ENCODE data around the gene LRRC43. TPM values are rescaled to one million over a fixed set of nuclear protein-coding genes. Genes with fewer than 3 reads are reported as not detected.

Gene LRRC43
- total RNA-seq, 4 donors from 2014 or later = 0.64 TPM; not detected in 3

DNA sequence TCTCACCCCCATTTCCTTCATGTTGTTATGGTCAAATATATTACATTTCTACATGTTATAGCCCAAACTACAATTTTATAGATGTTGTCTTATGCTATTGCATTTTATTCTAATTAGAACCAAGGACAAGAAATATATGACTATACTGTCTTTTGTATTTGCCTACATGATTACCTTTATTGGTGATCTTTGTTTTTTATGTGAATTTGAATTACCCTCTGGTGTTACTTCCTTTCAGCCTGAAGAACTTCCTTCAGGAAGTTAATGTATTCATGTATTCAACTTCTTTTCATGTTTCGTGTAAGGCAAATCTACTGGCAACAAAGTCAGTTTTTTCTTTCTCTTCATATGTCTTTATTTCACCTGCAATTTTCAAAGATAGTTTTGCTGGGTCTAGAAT, 11.9 kb downstream of the LRRC43 start:
- no peak for DNase-seq
- no peaks in the 10 kb centered on the region for H3K4me1 ChIP-seq
- no peaks in the 10 kb centered on the region for H3K36me3 ChIP-seq
- H3K4me3 ChIP-seq = no peak overlapping the region
- no peak for TF ChIP-seq EP300 (IDR thresholded peaks at IDR 0.05; ENCODE audit: low read depth)
- no peak for TF ChIP-seq POLR2A (IDR thresholded peaks at IDR 0.05)
- no peak for TF ChIP-seq CTCF (IDR thresholded peaks at IDR 0.05)
- TF ChIP-seq POLR2AphosphoS5 (IDR thresholded peaks at IDR 0.05) = no peak
- H3K9me3 ChIP-seq = no peaks in the 10 kb centered on the region
- intact Hi-C loops (cut with DNase I; ENCODE audit: low total_unique reads) (no loop called here), in situ Hi-C loops (cut with MboI; ENCODE audit: low pct_ligation_motif_present in 1 of 4, low pct_unique_long_range_greater_than_20kb in 1 of 4, low sequenced_read_pairs in 3 of 4) (loop anchor here in 2 of 4 donors (10.0 to 25.0 kb wide), 2 partner anchors 140 to 283 kb away; partner anchors contain the start of gene CFAP251 (in 1 of the 2))
- H3K27me3 ChIP-seq = peaks cover 26% of the 10 kb centered on the region
- H3K27ac ChIP-seq = peak overlapping the region in 2 of 4 donors; percentile 30 to 36
- 57 to 64% methylated on average over 1 of the region's 1 CpG for WGBS, 2 donors (ENCODE audit: low coverage in 1 of 2)

DNA sequence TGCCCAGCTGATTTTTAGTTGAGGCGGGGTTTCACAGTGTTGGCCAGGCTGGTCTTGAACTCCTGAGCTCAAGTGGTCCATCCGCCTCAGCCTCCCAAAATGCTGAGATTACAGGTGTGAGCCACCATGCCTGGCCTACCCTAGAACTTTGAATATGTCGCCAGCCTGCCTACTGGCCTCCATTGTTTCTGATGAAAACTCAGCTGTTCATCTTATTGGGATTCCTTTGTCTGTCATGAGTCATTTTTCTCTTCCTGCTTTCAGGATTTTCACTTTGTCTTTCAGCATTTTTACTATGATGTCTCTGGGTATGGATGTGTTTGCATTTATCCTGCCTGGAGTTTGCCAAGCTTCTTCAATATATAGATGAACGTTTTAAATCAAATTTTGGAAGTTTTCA, 12.5 kb downstream of the LRRC43 start:
- intact Hi-C loops (cut with DNase I; ENCODE audit: low total_unique reads) (no loop called here), in situ Hi-C loops (cut with MboI; ENCODE audit: low pct_ligation_motif_present in 1 of 4, low pct_unique_long_range_greater_than_20kb in 1 of 4, low sequenced_read_pairs in 3 of 4) (loop anchor here in 2 of 4 donors (10.0 to 25.0 kb wide), 2 partner anchors 141 to 283 kb away; partner anchors contain the start of gene CFAP251 (in 1 of the 2))
- Histone ChIP-seq H3K27ac (peak overlapping the region in 1 of 4 donors; percentile 36), H3K4me1 (peaks cover 0 to 2% (median 0%) of the 10 kb centered on the region in 4 donors), H3K4me3 (no peak overlapping the region), H3K27me3 (peaks cover 32% of the 10 kb centered on the region), H3K9me3 (no peaks in the 10 kb centered on the region), H3K36me3 (no peaks in the 10 kb centered on the region)
- TF ChIP-seq POLR2A (IDR thresholded peaks at IDR 0.05) (no peak), EP300 (IDR thresholded peaks at IDR 0.05; ENCODE audit: low read depth) (no peak), CTCF (IDR thresholded peaks at IDR 0.05) (no peak)
- no peak for DNase-seq
- WGBS, 2 donors (ENCODE audit: low coverage in 1 of 2) = 88 to 91% methylated on average over 2 to 4 of the region's 4 CpGs

DNA sequence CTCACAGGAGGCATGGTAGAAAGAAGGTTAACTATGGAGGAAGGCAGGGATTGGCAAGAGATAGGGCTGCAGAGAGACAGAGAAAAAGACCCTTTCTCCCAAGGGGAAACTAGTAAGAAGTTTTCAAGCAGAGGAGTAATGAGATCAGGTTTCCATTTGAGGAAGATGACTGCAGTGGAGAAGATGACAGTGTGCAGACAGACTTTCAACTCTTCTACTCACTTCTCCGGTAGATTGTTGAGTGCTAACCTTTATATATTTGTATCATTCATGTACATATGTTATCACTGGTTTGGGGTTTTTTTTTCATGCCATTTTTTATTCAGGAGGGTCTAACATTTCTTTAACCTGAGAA, 14.7 kb downstream of the LRRC43 start:
- H3K27ac ChIP-seq = no peak overlapping the region
- intact Hi-C loops (cut with DNase I; ENCODE audit: low total_unique reads) (no loop called here), in situ Hi-C loops (cut with MboI; ENCODE audit: low pct_ligation_motif_present in 1 of 4, low pct_unique_long_range_greater_than_20kb in 1 of 4, low sequenced_read_pairs in 3 of 4) (loop anchor here in 2 of 4 donors (10.0 to 25.0 kb wide), 2 partner anchors 143 to 285 kb away; partner anchors contain the start of gene CFAP251 (in 1 of the 2))
- H3K4me1 ChIP-seq = peaks cover 0 to 9% (median 2%) of the 10 kb centered on the region in 4 donors
- no peak overlapping the region for H3K4me3 ChIP-seq
- DNase-seq = no peak
- H3K9me3 ChIP-seq = no peaks in the 10 kb centered on the region
- TF ChIP-seq POLR2AphosphoS5 (IDR thresholded peaks at IDR 0.05) (no peak), EP300 (IDR thresholded peaks at IDR 0.05; ENCODE audit: low read depth) (no peak), POLR2A (IDR thresholded peaks at IDR 0.05) (no peak), CTCF (IDR thresholded peaks at IDR 0.05) (no peak)
- peaks cover 54% of the 10 kb centered on the region for H3K27me3 ChIP-seq
- H3K36me3 ChIP-seq = no peaks in the 10 kb centered on the region
- 50 to 75% methylated on average over 1 of the region's 1 CpG for WGBS, 2 donors (ENCODE audit: low coverage in 1 of 2)

GRCh38 chr12:122199484-122200355, 16.8 kb downstream of the LRRC43 start:
- no peaks in the 10 kb centered on the region for H3K36me3 ChIP-seq
- no peak for DNase-seq
- no peaks in the 10 kb centered on the region for H3K9me3 ChIP-seq
- 80 to 89% methylated on average over 3 to 29 of the region's 29 CpGs for WGBS, 2 donors (ENCODE audit: low coverage in 1 of 2)
- no peak overlapping the region for H3K27ac ChIP-seq
- intact Hi-C loops (cut with DNase I; ENCODE audit: low total_unique reads) = no loop called here
- H3K27me3 ChIP-seq = peaks cover 75% of the 10 kb centered on the region
- in situ Hi-C loops (cut with MboI; ENCODE audit: low pct_ligation_motif_present in 1 of 4, low pct_unique_long_range_greater_than_20kb in 1 of 4, low sequenced_read_pairs in 3 of 4) = loop anchor here in 2 of 4 donors (10.0 to 25.0 kb wide), 2 partner anchors 145 to 287 kb away; partner anchors contain the start of gene CFAP251 (in 1 of the 2)
- TF ChIP-seq POLR2AphosphoS5 (IDR thresholded peaks at IDR 0.05) (no peak), EP300 (IDR thresholded peaks at IDR 0.05; ENCODE audit: low read depth) (no peak), POLR2A (IDR thresholded peaks at IDR 0.05) (no peak), CTCF (IDR thresholded peaks at IDR 0.05) (no peak)
- H3K4me1 ChIP-seq = peaks cover 0 to 22% (median 19%) of the 10 kb centered on the region in 4 donors
- H3K4me3 ChIP-seq = no peak overlapping the region
